Measurements from ENCODE around the gene ATXN7. TPM values are rescaled to one million over a fixed set of nuclear protein-coding genes. Genes with fewer than 3 reads are reported as not detected.

Gene ATXN7
- total RNA-seq, 4 donors from 2014 or later, result 21.4 to 88.6 (median 36.1) TPM

- no peak for DNase-seq (ENCODE audit: low spot score in 2 of 2)
- no peak for TF ChIP-seq POLR2A (IDR thresholded peaks at IDR 0.05)
- no peak for TF ChIP-seq CTCF (IDR thresholded peaks at IDR 0.05)
- intact Hi-C loops (cut with DNase I; ENCODE audit: low total_unique reads), result no loop called here
- H3K4me3 ChIP-seq (ENCODE audit: low read depth, poor library complexity, severe bottlenecking), result no peak overlapping the region
- 48 to 50% methylated on average over 4 of the region's 4 CpGs for WGBS, 2 donors
Measured at GRCh38 chr3:63977893-63978292, 114.2 kb downstream of the ATXN7 start.

GRCh38 chr3:63979093-63979885 lies 115.6 kb downstream of the ATXN7 start:
- no peak overlapping the region for H3K4me3 ChIP-seq (ENCODE audit: low read depth, poor library complexity, severe bottlenecking)
- intact Hi-C loops (cut with DNase I; ENCODE audit: low total_unique reads), result no loop called here

GRCh38 chr3:63980019-63980418 lies 116.4 kb downstream of the ATXN7 start:
- WGBS, 2 donors, result 54 to 60% methylated on average over 2 of the region's 2 CpGs
- intact Hi-C loops (cut with DNase I; ENCODE audit: low total_unique reads), result no loop called here
- no peak overlapping the region for H3K4me3 ChIP-seq (ENCODE audit: low read depth, poor library complexity, severe bottlenecking)
- TF ChIP-seq CTCF (IDR thresholded peaks at IDR 0.05), result no peak
- no peak for TF ChIP-seq POLR2A (IDR thresholded peaks at IDR 0.05)
- DNase-seq (ENCODE audit: low spot score in 2 of 2), result no peak

More at GRCh38 chr3:63979093-63979885, 115.6 kb downstream of the ATXN7 start:
- DNase-seq (ENCODE audit: low spot score in 2 of 2), result no peak
- no peak for TF ChIP-seq POLR2A (IDR thresholded peaks at IDR 0.05)
- TF ChIP-seq CTCF (IDR thresholded peaks at IDR 0.05), result no peak
- WGBS, 2 donors, result 46 to 48% methylated on average over 12 of the region's 12 CpGs

GRCh38 chr3:63980830-63981498 lies 117.3 kb downstream of the ATXN7 start:
- no peak overlapping the region for H3K4me3 ChIP-seq (ENCODE audit: low read depth, poor library complexity, severe bottlenecking)
- TF ChIP-seq POLR2A (IDR thresholded peaks at IDR 0.05) (no peak), CTCF (IDR thresholded peaks at IDR 0.05) (no peak)
- intact Hi-C loops (cut with DNase I; ENCODE audit: low total_unique reads), result no loop called here
- DNase-seq (ENCODE audit: low spot score in 2 of 2), result no peak
- 88 to 90% methylated on average over 8 of the region's 8 CpGs for WGBS, 2 donors

GRCh38 chr3:63981980-63982379 lies 118.3 kb downstream of the ATXN7 start:
- intact Hi-C loops (cut with DNase I; ENCODE audit: low total_unique reads), result no loop called here
- 97 to 98% methylated on average over 4 of the region's 4 CpGs for whole genome bisulfite sequencing, 2 donors
- no peak for DNase-seq (ENCODE audit: low spot score in 2 of 2)
- TF ChIP-seq CTCF (IDR thresholded peaks at IDR 0.05) (no peak), POLR2A (IDR thresholded peaks at IDR 0.05) (no peak)
- H3K4me3 ChIP-seq (ENCODE audit: low read depth, poor library complexity, severe bottlenecking), result no peak overlapping the region
